ENCODE measurements around the gene HS3ST3A1. TPM values are rescaled to one million over a fixed set of nuclear protein-coding genes. Genes with fewer than 3 reads are reported as not detected.
"Not testable (repeated sequence)": the region's sequence is repeated elsewhere in the genome, so short reads cannot be mapped to it uniquely, and the experiment has no call there.

The HS3ST3A1 gene
- total RNA-seq, 4 donors from 2014 or later = 0.30 to 7.3 TPM; not detected in 2

GRCh38 chr17:13508896-13509295 is 92.8 kb downstream of the HS3ST3A1 start:
- no peak for DNase-seq (ENCODE audit: low spot score in 2 of 2)
- Histone ChIP-seq H3K36me3 (no peaks in the 10 kb centered on the region), H3K27ac (no peak overlapping the region), H3K4me3 (no peak overlapping the region), H3K4me1 (no peaks in the 10 kb centered on the region), H3K27me3 (no peaks in the 10 kb centered on the region), H3K9me3 (no peaks in the 10 kb centered on the region)
- 66 to 71% methylated on average over 2 of the region's 2 CpGs for WGBS, 2 donors
- TF ChIP-seq POLR2A (IDR thresholded peaks at IDR 0.05) (no peak), CTCF (IDR thresholded peaks at IDR 0.05) (no peak), EP300 (IDR thresholded peaks at IDR 0.05) (no peak)

- Histone ChIP-seq H3K9me3 (no peaks in the 10 kb centered on the region), H3K36me3 (no peaks in the 10 kb centered on the region), H3K27ac (no peak overlapping the region), H3K4me1 (no peaks in the 10 kb centered on the region), H3K4me3 (no peak overlapping the region), H3K27me3 (no peaks in the 10 kb centered on the region)
- no peak for TF ChIP-seq CTCF (IDR thresholded peaks at IDR 0.05)
- TF ChIP-seq POLR2A (IDR thresholded peaks at IDR 0.05) = no peak
- no peak for TF ChIP-seq EP300 (IDR thresholded peaks at IDR 0.05)
- 85 to 91% methylated on average over 6 of the region's 6 CpGs for WGBS, 2 donors
- no peak for DNase-seq (ENCODE audit: low spot score in 2 of 2)
These were observed 98.2 kb downstream of the HS3ST3A1 start for GRCh38 chr17:13503526-13503925.

- no peaks in the 10 kb centered on the region for H3K9me3 ChIP-seq
- H3K36me3 ChIP-seq = no peaks in the 10 kb centered on the region
- H3K27ac ChIP-seq = no peak overlapping the region
- no peak overlapping the region for H3K4me3 ChIP-seq
- H3K4me1 ChIP-seq = no peaks in the 10 kb centered on the region
- 95 to 97% methylated on average over 2 of the region's 2 CpGs for WGBS, 2 donors
- H3K27me3 ChIP-seq = no peaks in the 10 kb centered on the region
- no peak for TF ChIP-seq CTCF (IDR thresholded peaks at IDR 0.05)
- no peak for TF ChIP-seq EP300 (IDR thresholded peaks at IDR 0.05)
- no peak for TF ChIP-seq POLR2A (IDR thresholded peaks at IDR 0.05)
- no peak for DNase-seq (ENCODE audit: low spot score in 2 of 2)
These were observed 99.5 kb downstream of the HS3ST3A1 start for GRCh38 chr17:13502263-13502662.

DNA sequence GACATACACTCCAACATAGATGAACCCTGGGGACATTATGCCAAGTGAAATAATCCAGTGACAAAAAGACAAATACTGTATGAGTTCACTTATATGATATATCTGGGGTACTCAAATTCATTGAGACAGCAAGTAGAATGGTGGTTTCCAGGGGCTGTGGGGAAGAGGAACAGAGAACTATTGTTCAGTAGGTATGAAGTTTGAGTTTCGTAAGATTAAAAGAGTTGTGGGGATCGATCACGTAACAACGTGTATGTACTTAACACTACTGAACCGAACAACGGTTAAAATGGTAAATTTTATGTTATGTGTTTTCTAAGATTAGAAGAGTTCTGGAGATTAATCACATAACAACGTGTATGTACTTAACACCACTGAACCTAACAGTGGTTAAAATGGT is 100.8 kb downstream of the HS3ST3A1 start:
- no peak for TF ChIP-seq EP300 (IDR thresholded peaks at IDR 0.05)
- TF ChIP-seq CTCF (IDR thresholded peaks at IDR 0.05) = no peak
- TF ChIP-seq POLR2A (IDR thresholded peaks at IDR 0.05) = no peak
- Histone ChIP-seq H3K4me1 (no peaks in the 10 kb centered on the region), H3K36me3 (no peaks in the 10 kb centered on the region), H3K27me3 (no peaks in the 10 kb centered on the region), H3K27ac (no peak overlapping the region), H3K9me3 (no peaks in the 10 kb centered on the region), H3K4me3 (no peak overlapping the region)
- WGBS, 2 donors = 85 to 86% methylated on average over 7 of the region's 7 CpGs
- DNase-seq (ENCODE audit: low spot score in 2 of 2) = no peak

GRCh38 chr17:13498184-13498583 is 103.5 kb downstream of the HS3ST3A1 start:
- no peaks in the 10 kb centered on the region for H3K9me3 ChIP-seq
- H3K27ac ChIP-seq = no peak overlapping the region
- H3K4me1 ChIP-seq = no peaks in the 10 kb centered on the region
- WGBS, 2 donors = 62 to 64% methylated on average over 3 of the region's 3 CpGs
- no peaks in the 10 kb centered on the region for H3K36me3 ChIP-seq
- no peaks in the 10 kb centered on the region for H3K27me3 ChIP-seq
- H3K4me3 ChIP-seq = no peak overlapping the region
- TF ChIP-seq CTCF (IDR thresholded peaks at IDR 0.05) = no peak
- no peak for TF ChIP-seq EP300 (IDR thresholded peaks at IDR 0.05)
- no peak for DNase-seq (ENCODE audit: low spot score in 2 of 2)

GRCh38 chr17:13496553-13497056 is 105.1 kb downstream of the HS3ST3A1 start:
- WGBS, 2 donors = 96 to 98% methylated on average over 18 to 20 of the region's 35 CpGs
- not testable (repeated sequence) for H3K4me3 ChIP-seq; H3K36me3 ChIP-seq; H3K4me1 ChIP-seq; DNase-seq (ENCODE audit: low spot score in 2 of 2); H3K27me3 ChIP-seq; H3K9me3 ChIP-seq; H3K27ac ChIP-seq

Measured in tibial nerve (tissue), 4 donors.